ENCODE measurements around the gene CGB3. TPM values are rescaled to one million over a fixed set of nuclear protein-coding genes. Genes with fewer than 3 reads are reported as not detected.
"Not testable (repeated sequence)": the region's sequence is repeated elsewhere in the genome, so short reads cannot be mapped to it uniquely, and the experiment has no call there.

CGB3 gene
- total RNA-seq, 1 donor from 2014 or later: not detected

GRCh38 chr19:49022116-49022515 lies 2.0 kb downstream of the CGB3 start:
- Histone ChIP-seq H3K36me3 (ENCODE audit: control insufficient read depth, insufficient read depth, low read length) (no peaks in the 10 kb centered on the region), H3K4me3 (ENCODE audit: low read depth, low read length) (no peak overlapping the region), H3K27me3 (ENCODE audit: control insufficient read depth, insufficient read depth, low read length) (no peaks in the 10 kb centered on the region)
- TF ChIP-seq CTCF (IDR thresholded peaks at IDR 0.05; ENCODE audit: insufficient read depth, low read length, poor library complexity, severe bottlenecking): no peak
- DNase-seq (ENCODE audit: low read depth): no peak

- TF ChIP-seq CTCF (IDR thresholded peaks at IDR 0.05; ENCODE audit: insufficient read depth, low read length, poor library complexity, severe bottlenecking): no peak
- H3K27me3 ChIP-seq (ENCODE audit: control insufficient read depth, insufficient read depth, low read length): no peaks in the 10 kb centered on the region
- no peaks in the 10 kb centered on the region for H3K36me3 ChIP-seq (ENCODE audit: control insufficient read depth, insufficient read depth, low read length)
- no peak overlapping the region for H3K4me3 ChIP-seq (ENCODE audit: low read depth, low read length)
- DNase-seq (ENCODE audit: low read depth): no peak
Observed at GRCh38 chr19:49020931-49021895, 2.9 kb downstream of the CGB3 start.

- H3K36me3 ChIP-seq (ENCODE audit: control insufficient read depth, insufficient read depth, low read length): no peaks in the 10 kb centered on the region
- no peak for DNase-seq (ENCODE audit: low read depth)
- H3K27me3 ChIP-seq (ENCODE audit: control insufficient read depth, insufficient read depth, low read length): no peaks in the 10 kb centered on the region
- no peak for TF ChIP-seq CTCF (IDR thresholded peaks at IDR 0.05; ENCODE audit: insufficient read depth, low read length, poor library complexity, severe bottlenecking)
- no peak overlapping the region for H3K4me3 ChIP-seq (ENCODE audit: low read depth, low read length)
Observed at GRCh38 chr19:49020342-49020741, 3.8 kb downstream of the CGB3 start.

- DNase-seq (ENCODE audit: low read depth): no peak
- peak; percentile 31 for TF ChIP-seq CTCF (IDR thresholded peaks at IDR 0.05; ENCODE audit: insufficient read depth, low read length, poor library complexity, severe bottlenecking)
- Histone ChIP-seq H3K36me3 (ENCODE audit: control insufficient read depth, insufficient read depth, low read length) (no peaks in the 10 kb centered on the region), H3K27me3 (ENCODE audit: control insufficient read depth, insufficient read depth, low read length) (no peaks in the 10 kb centered on the region), H3K4me3 (ENCODE audit: low read depth, low read length) (peak overlapping the region; percentile 23)
Observed at GRCh38 chr19:49019242-49019932, 4.7 kb downstream of the CGB3 start.

- not testable (repeated sequence) for DNase-seq (ENCODE audit: low read depth); H3K36me3 ChIP-seq (ENCODE audit: control insufficient read depth, insufficient read depth, low read length); H3K27me3 ChIP-seq (ENCODE audit: control insufficient read depth, insufficient read depth, low read length); H3K4me3 ChIP-seq (ENCODE audit: low read depth, low read length)
Observed at GRCh38 chr19:49018388-49019241, 5.5 kb downstream of the CGB3 start.
